Germinal center (tissue), 1 donor: ENCODE results near the gene DNAJC21.
"Not testable (repeated sequence)": the region's sequence is repeated elsewhere in the genome, so short reads cannot be mapped to it uniquely, and the experiment has no call there.

Experiments
- DNase-seq: peaks from one replicate; pipeline ENCODE4 v3.0.0; 2012; ENCODE audit warnings: mixed read lengths, low spot score

The DNAJC21 gene

GRCh38 chr5:34923694-34924461 is 5.5 kb upstream of the DNAJC21 start:
- no peak for DNase-seq

GRCh38 chr5:34924462-34924765 is 4.9 kb upstream of the DNAJC21 start:
- no peak for DNase-seq

- DNase-seq, result no peak
Measured at GRCh38 chr5:34926318-34926888, 3.0 kb upstream of the DNAJC21 start.

GRCh38 chr5:34927785-34928184 is 1.6 kb upstream of the DNAJC21 start:
- DNase-seq, result no peak

- peak; percentile 13 for DNase-seq
Measured at GRCh38 chr5:34928267-34928666, 1.1 kb upstream of the DNAJC21 start.

GRCh38 chr5:34929720-34930461 is 532 bp downstream of the DNAJC21 start:
- peak; percentile 75 for DNase-seq

- no peak for DNase-seq
Measured at GRCh38 chr5:34930462-34930844, 1.1 kb downstream of the DNAJC21 start.

GRCh38 chr5:34930870-34931269 is 1.5 kb downstream of the DNAJC21 start:
- no peak for DNase-seq

- no peak for DNase-seq
Measured at GRCh38 chr5:34932947-34933346, 3.6 kb downstream of the DNAJC21 start.

GRCh38 chr5:34941936-34942335 is 12.6 kb downstream of the DNAJC21 start:
- no peak for DNase-seq

GRCh38 chr5:34944044-34944443 is 14.7 kb downstream of the DNAJC21 start:
- no peak for DNase-seq

GRCh38 chr5:34944460-34945047 is 15.2 kb downstream of the DNAJC21 start:
- no peak for DNase-seq

- DNase-seq, result no peak
Measured at GRCh38 chr5:34957321-34957720, 28.0 kb downstream of the DNAJC21 start.

- peak; percentile 7 for DNase-seq
Measured at GRCh38 chr5:34957857-34958690, 28.7 kb downstream of the DNAJC21 start.

- DNase-seq, result no peak
Measured at GRCh38 chr5:34959323-34959722, 30.0 kb downstream of the DNAJC21 start.

GRCh38 chr5:34967540-34967939 is 38.2 kb downstream of the DNAJC21 start:
- no peak for DNase-seq

GRCh38 chr5:34968258-34968657 is 38.9 kb downstream of the DNAJC21 start:
- DNase-seq, result no peak

GRCh38 chr5:34970552-34970951 is 41.2 kb downstream of the DNAJC21 start:
- DNase-seq, result no peak

- DNase-seq, result not testable (repeated sequence)
Measured at GRCh38 chr5:34971655-34972054, 42.3 kb downstream of the DNAJC21 start.

- DNase-seq, result no peak
Measured at GRCh38 chr5:34976347-34976746, 47.0 kb downstream of the DNAJC21 start.

- no peak for DNase-seq
Measured at GRCh38 chr5:34977934-34978613, 48.7 kb downstream of the DNAJC21 start.
